GM13977 (cell line): ENCODE results near the gene ARHGAP24.
"Not testable (repeated sequence)": the region's sequence is repeated elsewhere in the genome, so short reads cannot be mapped to it uniquely, and the experiment has no call there.

ENCODE experiments used
- DNase-seq: peaks from one replicate; pipeline ENCODE4 v3.0.0; 2012; ENCODE audit warnings: low spot score
- CTCF ChIP-seq: IDR thresholded peaks from 2 replicates; pipeline ENCODE4 v1.5.1; 2012; ENCODE audit warnings: mild to moderate bottlenecking, control low read depth; ENCODE audit not compliant: insufficient read depth; ENCODE audit errors: extremely low read depth, missing control alignments
- in situ Hi-C: fragments of 300-500 bp; cut with MboI; formaldehyde crosslinking; loops from one replicate; pipeline ENCODE4 v1.12.0; 2022; ENCODE audit warnings: low sequenced_read_pairs, low pct_unique_long_range_greater_than_20kb, mixed read lengths, inconsistent platforms; ENCODE audit not compliant: unreplicated experiment

ARHGAP24 gene

GRCh38 chr4:85656759-85657505, 182.0 kb downstream of the ARHGAP24 start:
- TF ChIP-seq CTCF, result no peak
- DNase-seq, result no peak
- in situ Hi-C loops, result no loop called here

GRCh38 chr4:85658766-85659439, 184.0 kb downstream of the ARHGAP24 start:
- peak; percentile 31 for TF ChIP-seq CTCF
- DNase-seq, result no peak
- in situ Hi-C loops, result no loop called here

GRCh38 chr4:85659610-85660218, 184.8 kb downstream of the ARHGAP24 start:
- in situ Hi-C loops, result no loop called here
- TF ChIP-seq CTCF, result no peak
- DNase-seq, result no peak

GRCh38 chr4:85666625-85667024, 191.7 kb downstream of the ARHGAP24 start:
- DNase-seq, in situ Hi-C loops: not testable (repeated sequence)

GRCh38 chr4:85669204-85669603, 194.3 kb downstream of the ARHGAP24 start:
- TF ChIP-seq CTCF, result no peak
- in situ Hi-C loops, result no loop called here
- DNase-seq, result no peak

- no peak for DNase-seq
- in situ Hi-C loops, result no loop called here
- TF ChIP-seq CTCF, result no peak
Measured at GRCh38 chr4:85669992-85670548, 195.1 kb downstream of the ARHGAP24 start.

- no peak for TF ChIP-seq CTCF
- in situ Hi-C loops, result no loop called here
- DNase-seq, result no peak
Measured at GRCh38 chr4:85671120-85671519, 196.2 kb downstream of the ARHGAP24 start.
